ENCODE results near the gene GSTA4. TPM values are rescaled to one million over a fixed set of nuclear protein-coding genes. Genes with fewer than 3 reads are reported as not detected.

GSTA4 gene
- total and polyA plus RNA-seq, 11 donors, result 8.5 to 17.0 (median 12.0) TPM

- Histone ChIP-seq H3K4me1 (no peaks in the 10 kb centered on the region), H3K36me3 (no peaks in the 10 kb centered on the region), H3K9me3 (no peaks in the 10 kb centered on the region), H3K27me3 (peaks cover 0 to 11% (median 0%) of the 10 kb centered on the region in 9 donors), H3K4me3 (no peak overlapping the region), H3K27ac (no peak overlapping the region)
- TF ChIP-seq CTCF (IDR thresholded peaks at IDR 0.05), result no peak
- no peak for ATAC-seq
- 77 to 83% (median 82%) methylated on average over 4 of the region's 4 CpGs for WGBS, 4 donors
- intact Hi-C loops (cut with DNase I), result no loop called here
- no peak for DNase-seq
These were observed 52.9 kb downstream of the GSTA4 start for GRCh38 chr6:52942221-52942620.

GRCh38 chr6:52937908-52938307 is 57.2 kb downstream of the GSTA4 start:
- Histone ChIP-seq H3K4me3 (no peak overlapping the region), H3K27ac (no peak overlapping the region), H3K27me3 (peaks cover 0 to 8% (median 0%) of the 10 kb centered on the region in 9 donors), H3K36me3 (no peaks in the 10 kb centered on the region), H3K4me1 (no peaks in the 10 kb centered on the region), H3K9me3 (no peaks in the 10 kb centered on the region)
- 56 to 87% (median 77%) methylated on average over 2 of the region's 2 CpGs for whole genome bisulfite sequencing, 4 donors
- no peak for DNase-seq
- no peak for ATAC-seq
- TF ChIP-seq CTCF (IDR thresholded peaks at IDR 0.05) (no peak), POLR2A (IDR thresholded peaks at IDR 0.05) (no peak)
- intact Hi-C loops (cut with DNase I), result no loop called here

- no peaks in the 10 kb centered on the region for H3K27me3 ChIP-seq
- DNase-seq (no peak), ATAC-seq (no peak)
- TF ChIP-seq POLR2A (IDR thresholded peaks at IDR 0.05) (no peak), CTCF (IDR thresholded peaks at IDR 0.05) (no peak)
- H3K4me3 ChIP-seq, result no peak overlapping the region
- intact Hi-C loops (cut with DNase I), result no loop called here
- no peaks in the 10 kb centered on the region for H3K36me3 ChIP-seq
- H3K9me3 ChIP-seq, result no peaks in the 10 kb centered on the region
- no peaks in the 10 kb centered on the region for H3K4me1 ChIP-seq
- WGBS, 4 donors, result 80 to 90% (median 82%) methylated on average over 2 of the region's 2 CpGs
- no peak overlapping the region for H3K27ac ChIP-seq
These were observed 61.3 kb downstream of the GSTA4 start for GRCh38 chr6:52933778-52934177.

- no peaks in the 10 kb centered on the region for H3K4me1 ChIP-seq
- no peaks in the 10 kb centered on the region for H3K9me3 ChIP-seq
- DNase-seq (no peak), ATAC-seq (no peak)
- no peak overlapping the region for H3K4me3 ChIP-seq
- intact Hi-C loops (cut with DNase I), result no loop called here
- H3K36me3 ChIP-seq, result no peaks in the 10 kb centered on the region
- H3K27me3 ChIP-seq, result no peaks in the 10 kb centered on the region
- H3K27ac ChIP-seq, result no peak overlapping the region
- TF ChIP-seq POLR2A (IDR thresholded peaks at IDR 0.05) (no peak), CTCF (IDR thresholded peaks at IDR 0.05) (no peak)
- 66 to 79% (median 71%) methylated on average over 2 of the region's 2 CpGs for WGBS, 4 donors
These were observed 63.7 kb downstream of the GSTA4 start for GRCh38 chr6:52931351-52931750.

Measured in heart left ventricle (tissue), 16 donors.